Fibroblast of lung (primary cell): ENCODE results near the gene SLCO2B1.

ENCODE experiments used
- EZH2 ChIP-seq: IDR thresholded peaks from 2 replicates; pipeline ENCODE4 v1.5.1; 2012; ENCODE audit warnings: low read length, control low read depth, mild to moderate bottlenecking; ENCODE audit errors: missing control alignments
- TF ChIP-seq, protein P1 (sequence below), 2 donors: IDR thresholded peaks in 1 of 2; conservative IDR thresholded peaks in 1 of 2; 1 replicate in 1 of 2; 2 replicates in 1 of 2; pipeline ENCODE4 v1.5.1; 2011 to 2012; ENCODE audit warnings: low read length in 2 of 2, control low read depth in 1 of 2, inconsistent platforms in 1 of 2, low read depth in 1 of 2, mild to moderate bottlenecking in 1 of 2

DNA sequence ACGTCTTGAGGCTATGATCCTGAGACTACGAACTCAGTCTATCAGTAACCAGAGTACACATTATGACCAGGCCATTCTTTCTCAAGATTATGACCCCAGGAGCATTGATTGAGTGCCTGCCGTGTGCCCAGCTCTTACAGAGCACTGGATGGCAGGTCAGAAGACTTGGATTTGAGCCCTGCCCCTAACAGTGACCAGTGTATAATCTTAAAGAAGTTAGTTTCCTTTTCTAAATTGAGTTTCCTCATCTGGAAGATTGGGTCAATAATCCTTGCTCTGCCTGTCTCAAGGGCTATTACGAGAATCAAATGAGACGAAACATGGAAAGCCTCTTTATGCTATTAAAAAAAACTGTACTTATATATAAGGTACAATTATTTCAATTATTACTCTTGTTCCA, 38.2 kb downstream of the SLCO2B1 start:
- TF ChIP-seq, protein P1, sequence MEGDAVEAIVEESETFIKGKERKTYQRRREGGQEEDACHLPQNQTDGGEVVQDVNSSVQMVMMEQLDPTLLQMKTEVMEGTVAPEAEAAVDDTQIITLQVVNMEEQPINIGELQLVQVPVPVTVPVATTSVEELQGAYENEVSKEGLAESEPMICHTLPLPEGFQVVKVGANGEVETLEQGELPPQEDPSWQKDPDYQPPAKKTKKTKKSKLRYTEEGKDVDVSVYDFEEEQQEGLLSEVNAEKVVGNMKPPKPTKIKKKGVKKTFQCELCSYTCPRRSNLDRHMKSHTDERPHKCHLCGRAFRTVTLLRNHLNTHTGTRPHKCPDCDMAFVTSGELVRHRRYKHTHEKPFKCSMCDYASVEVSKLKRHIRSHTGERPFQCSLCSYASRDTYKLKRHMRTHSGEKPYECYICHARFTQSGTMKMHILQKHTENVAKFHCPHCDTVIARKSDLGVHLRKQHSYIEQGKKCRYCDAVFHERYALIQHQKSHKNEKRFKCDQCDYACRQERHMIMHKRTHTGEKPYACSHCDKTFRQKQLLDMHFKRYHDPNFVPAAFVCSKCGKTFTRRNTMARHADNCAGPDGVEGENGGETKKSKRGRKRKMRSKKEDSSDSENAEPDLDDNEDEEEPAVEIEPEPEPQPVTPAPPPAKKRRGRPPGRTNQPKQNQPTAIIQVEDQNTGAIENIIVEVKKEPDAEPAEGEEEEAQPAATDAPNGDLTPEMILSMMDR (conservative IDR thresholded peaks at IDR 0.05 in 1 of 2, IDR thresholded peaks at IDR 0.05 in 1 of 2; ENCODE audit: low read depth in 1 of 2, low read length in 2 of 2), result no peak
- TF ChIP-seq EZH2, result no peak
